ENCODE results near the gene ZNRF2.

The ZNRF2 gene

DNA sequence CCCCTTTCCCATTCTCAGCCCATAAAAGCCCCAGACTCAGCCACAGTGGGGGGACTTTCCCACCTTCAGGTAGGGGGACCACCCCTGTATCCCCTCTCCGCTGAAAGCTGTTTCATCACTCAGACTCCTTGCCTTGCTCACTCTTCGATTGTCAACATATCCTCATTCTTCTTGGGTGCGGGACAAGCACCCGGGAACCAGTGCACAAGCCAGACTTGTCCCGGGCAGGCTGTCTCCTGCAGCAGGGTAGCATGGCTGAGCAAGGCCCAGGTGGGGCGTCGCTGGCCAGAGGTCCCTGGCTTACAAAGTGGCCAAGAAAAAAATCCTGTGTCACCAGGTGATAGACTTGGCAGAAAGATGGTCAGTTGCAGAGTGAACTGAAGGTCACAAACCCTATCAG is 129.5 kb downstream of the ZNRF2 start:
- Histone ChIP-seq H3K36me3 (ENCODE audit: control insufficient read depth in 1 of 2, insufficient read depth in 2 of 2, low read length in 2 of 2) (no peaks in the 10 kb centered on the region), H3K27ac (ENCODE audit: low read length) (no peak overlapping the region), H3K27me3 (ENCODE audit: low read depth, low read length) (no peaks in the 10 kb centered on the region), H3K4me3 (ENCODE audit: low read depth in 1 of 2, low read length in 2 of 2) (no peak overlapping the region), H3K4me1 (ENCODE audit: control insufficient read depth in 1 of 2, insufficient read depth in 2 of 2, low read length in 2 of 2) (no peaks in the 10 kb centered on the region), H3K9me3 (ENCODE audit: control insufficient read depth in 1 of 2, low read length in 2 of 2) (no peaks in the 10 kb centered on the region)

Measured in muscle layer of duodenum (tissue), 2 donors.